Liver (tissue), 3 donors: ENCODE measurements around the gene PTPRD.

Experiments
- EGR1 ChIP-seq, 2 donors: IDR thresholded peaks; 2 replicates each; pipeline ENCODE4 v1.6.1; 2016 to 2018; ENCODE audit warnings: antibody characterized with exemption in 2 of 2, low read depth in 2 of 2
- GABPA ChIP-seq, 2 donors: IDR thresholded peaks in 1 of 2; conservative IDR thresholded peaks in 1 of 2; 2 replicates each; pipeline ENCODE4 v1.6.1; 2016; ENCODE audit warnings: antibody characterized with exemption in 2 of 2, mild to moderate bottlenecking in 1 of 2, moderate library complexity in 1 of 2
- HNF4A ChIP-seq, 2 donors: conservative IDR thresholded peaks; 2 replicates each; pipeline ENCODE4 v1.6.1; 2016; ENCODE audit warnings: antibody characterized with exemption in 2 of 2, mild to moderate bottlenecking in 2 of 2
- HNF4G ChIP-seq: IDR thresholded peaks from 2 replicates; pipeline ENCODE4 v1.6.1; 2016; ENCODE audit warnings: antibody characterized with exemption
- JUND ChIP-seq, 2 donors: IDR thresholded peaks; 2 replicates each; pipeline ENCODE4 v1.6.1; 2016; ENCODE audit warnings: antibody characterized with exemption in 2 of 2
- SP1 ChIP-seq: IDR thresholded peaks from 2 replicates; pipeline ENCODE4 v1.6.1; 2018; ENCODE audit warnings: antibody characterized with exemption, mild to moderate bottlenecking
- TAF1 ChIP-seq: conservative IDR thresholded peaks from 2 replicates; pipeline ENCODE4 v1.6.1; 2016; ENCODE audit warnings: antibody characterized with exemption, mild to moderate bottlenecking
- TF ChIP-seq, protein P1 (sequence below): fragments of 150-350 bp; IDR thresholded peaks from 2 replicates; pipeline ENCODE4 v1.5.1; 2017; ENCODE audit warnings: improper control_type of control experiment, low read depth, low read length; ENCODE audit not compliant: missing input control
- TF ChIP-seq, protein P2 (sequence below): IDR thresholded peaks from 2 replicates; pipeline ENCODE4 v1.6.1; 2016; ENCODE audit warnings: antibody characterized with exemption
- TF ChIP-seq, protein P3 (sequence below): IDR thresholded peaks from 2 replicates; pipeline ENCODE4 v1.6.1; 2016; ENCODE audit warnings: antibody characterized with exemption, mild to moderate bottlenecking
- donor health status: healthy.
- donor health status: healthy.

DNA sequence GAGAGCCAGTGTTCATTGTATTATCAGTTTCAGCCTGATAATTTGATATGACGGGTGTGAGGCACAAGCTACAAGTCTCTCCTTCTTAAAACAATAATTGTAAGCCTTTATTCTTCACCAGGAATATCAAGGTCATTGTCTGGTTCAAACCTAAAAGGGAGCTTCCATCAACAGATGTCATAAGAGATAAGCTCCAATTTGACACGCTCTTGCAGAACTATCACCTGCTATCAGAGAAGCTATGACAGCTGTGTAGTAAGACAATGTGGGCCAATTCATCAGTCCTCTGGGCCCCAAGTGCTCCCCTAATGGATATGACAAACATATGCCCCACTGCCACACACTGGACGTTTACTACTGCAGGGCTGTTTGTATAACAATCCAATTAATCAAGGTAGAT lies 1803.1 kb downstream of the PTPRD start:
- TF ChIP-seq, protein P1, sequence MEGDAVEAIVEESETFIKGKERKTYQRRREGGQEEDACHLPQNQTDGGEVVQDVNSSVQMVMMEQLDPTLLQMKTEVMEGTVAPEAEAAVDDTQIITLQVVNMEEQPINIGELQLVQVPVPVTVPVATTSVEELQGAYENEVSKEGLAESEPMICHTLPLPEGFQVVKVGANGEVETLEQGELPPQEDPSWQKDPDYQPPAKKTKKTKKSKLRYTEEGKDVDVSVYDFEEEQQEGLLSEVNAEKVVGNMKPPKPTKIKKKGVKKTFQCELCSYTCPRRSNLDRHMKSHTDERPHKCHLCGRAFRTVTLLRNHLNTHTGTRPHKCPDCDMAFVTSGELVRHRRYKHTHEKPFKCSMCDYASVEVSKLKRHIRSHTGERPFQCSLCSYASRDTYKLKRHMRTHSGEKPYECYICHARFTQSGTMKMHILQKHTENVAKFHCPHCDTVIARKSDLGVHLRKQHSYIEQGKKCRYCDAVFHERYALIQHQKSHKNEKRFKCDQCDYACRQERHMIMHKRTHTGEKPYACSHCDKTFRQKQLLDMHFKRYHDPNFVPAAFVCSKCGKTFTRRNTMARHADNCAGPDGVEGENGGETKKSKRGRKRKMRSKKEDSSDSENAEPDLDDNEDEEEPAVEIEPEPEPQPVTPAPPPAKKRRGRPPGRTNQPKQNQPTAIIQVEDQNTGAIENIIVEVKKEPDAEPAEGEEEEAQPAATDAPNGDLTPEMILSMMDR, result no peak
- TF ChIP-seq, protein P2, sequence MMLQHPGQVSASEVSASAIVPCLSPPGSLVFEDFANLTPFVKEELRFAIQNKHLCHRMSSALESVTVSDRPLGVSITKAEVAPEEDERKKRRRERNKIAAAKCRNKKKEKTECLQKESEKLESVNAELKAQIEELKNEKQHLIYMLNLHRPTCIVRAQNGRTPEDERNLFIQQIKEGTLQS, result no peak
- TF ChIP-seq HNF4A (conservative IDR thresholded peaks at IDR 0.05), result no peak
- TF ChIP-seq JUND (IDR thresholded peaks at IDR 0.05), result no peak
- TF ChIP-seq, protein P3, sequence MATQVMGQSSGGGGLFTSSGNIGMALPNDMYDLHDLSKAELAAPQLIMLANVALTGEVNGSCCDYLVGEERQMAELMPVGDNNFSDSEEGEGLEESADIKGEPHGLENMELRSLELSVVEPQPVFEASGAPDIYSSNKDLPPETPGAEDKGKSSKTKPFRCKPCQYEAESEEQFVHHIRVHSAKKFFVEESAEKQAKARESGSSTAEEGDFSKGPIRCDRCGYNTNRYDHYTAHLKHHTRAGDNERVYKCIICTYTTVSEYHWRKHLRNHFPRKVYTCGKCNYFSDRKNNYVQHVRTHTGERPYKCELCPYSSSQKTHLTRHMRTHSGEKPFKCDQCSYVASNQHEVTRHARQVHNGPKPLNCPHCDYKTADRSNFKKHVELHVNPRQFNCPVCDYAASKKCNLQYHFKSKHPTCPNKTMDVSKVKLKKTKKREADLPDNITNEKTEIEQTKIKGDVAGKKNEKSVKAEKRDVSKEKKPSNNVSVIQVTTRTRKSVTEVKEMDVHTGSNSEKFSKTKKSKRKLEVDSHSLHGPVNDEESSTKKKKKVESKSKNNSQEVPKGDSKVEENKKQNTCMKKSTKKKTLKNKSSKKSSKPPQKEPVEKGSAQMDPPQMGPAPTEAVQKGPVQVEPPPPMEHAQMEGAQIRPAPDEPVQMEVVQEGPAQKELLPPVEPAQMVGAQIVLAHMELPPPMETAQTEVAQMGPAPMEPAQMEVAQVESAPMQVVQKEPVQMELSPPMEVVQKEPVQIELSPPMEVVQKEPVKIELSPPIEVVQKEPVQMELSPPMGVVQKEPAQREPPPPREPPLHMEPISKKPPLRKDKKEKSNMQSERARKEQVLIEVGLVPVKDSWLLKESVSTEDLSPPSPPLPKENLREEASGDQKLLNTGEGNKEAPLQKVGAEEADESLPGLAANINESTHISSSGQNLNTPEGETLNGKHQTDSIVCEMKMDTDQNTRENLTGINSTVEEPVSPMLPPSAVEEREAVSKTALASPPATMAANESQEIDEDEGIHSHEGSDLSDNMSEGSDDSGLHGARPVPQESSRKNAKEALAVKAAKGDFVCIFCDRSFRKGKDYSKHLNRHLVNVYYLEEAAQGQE, result no peak
- TF ChIP-seq TAF1, result no peak
- no peak for TF ChIP-seq HNF4G
- TF ChIP-seq GABPA (IDR thresholded peaks at IDR 0.05 in 1 of 2, conservative IDR thresholded peaks at IDR 0.05 in 1 of 2), result no peak
- no peak for TF ChIP-seq EGR1 (IDR thresholded peaks at IDR 0.05; ENCODE audit: low read depth in 2 of 2)
- no peak for TF ChIP-seq SP1
